ENCODE results near the gene DAB2. TPM values are rescaled to one million over a fixed set of nuclear protein-coding genes. Genes with fewer than 3 reads are reported as not detected.

DAB2 gene
- total RNA-seq, 2 experiments from 2014 or later, result not detected

DNA sequence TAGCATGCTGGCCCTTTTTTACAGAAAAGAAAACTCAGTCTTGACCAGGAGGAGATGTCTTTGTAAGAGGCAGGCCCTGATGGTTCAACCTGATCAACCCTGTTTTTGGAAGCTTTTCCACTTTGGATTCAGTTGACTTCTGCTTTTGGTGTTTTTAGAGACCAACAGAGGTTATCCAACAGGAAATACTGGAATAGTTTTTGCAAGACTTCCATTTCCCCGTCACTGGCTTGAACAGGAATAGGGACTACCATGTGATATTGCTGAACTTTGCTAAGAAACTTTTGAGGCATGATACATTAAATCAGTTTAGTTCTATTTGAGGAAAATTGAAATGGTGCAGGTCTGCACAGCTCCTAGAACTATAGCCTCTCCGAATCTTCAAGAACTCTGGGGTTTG, 17.1 kb upstream of the DAB2 start:
- H3K27me3 Mint-ChIP-seq, result peaks cover 20% of the 10 kb centered on the region
- H3K9me3 Mint-ChIP-seq (ENCODE audit: low read depth), result no peaks in the 10 kb centered on the region
- no peaks in the 10 kb centered on the region for H3K36me3 Mint-ChIP-seq
- ATAC-seq (no peak), DNase-seq (no peak)
- no peak overlapping the region for H3K4me3 Mint-ChIP-seq
- no peak overlapping the region for H3K27ac Mint-ChIP-seq
- H3K4me1 Mint-ChIP-seq, result peaks cover 4% of the 10 kb centered on the region
- CTCF ChIA-PET, result no interaction called here

DNA sequence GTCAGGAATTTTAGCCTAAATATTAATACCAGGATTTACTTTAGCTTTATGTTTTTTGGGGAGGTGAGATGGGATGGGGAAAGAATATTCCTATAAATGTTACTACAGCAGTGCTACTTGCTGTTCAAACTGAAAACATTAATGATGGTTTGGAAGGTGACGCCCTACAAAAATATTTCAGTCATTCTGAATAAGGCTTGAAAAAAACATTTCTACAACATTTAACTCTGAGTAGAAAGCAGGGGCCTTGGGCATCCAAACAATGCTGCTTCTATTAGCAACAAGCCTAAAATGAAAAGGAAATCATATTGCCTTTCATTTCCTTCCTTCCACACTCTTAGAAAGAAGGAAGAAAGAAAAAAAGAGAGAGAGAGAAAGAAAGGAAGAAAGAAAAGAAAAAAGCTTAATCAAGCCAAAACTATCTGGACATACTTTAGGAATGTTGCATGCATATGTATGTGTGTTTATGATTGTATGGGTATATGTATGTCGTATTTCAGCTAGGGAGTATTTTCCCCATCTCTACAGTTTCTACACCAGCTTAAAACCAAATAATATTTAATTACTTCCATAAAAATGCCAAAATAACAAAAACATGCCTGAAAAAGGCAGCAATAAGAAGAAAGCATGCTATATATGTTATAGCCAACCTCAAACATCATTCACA, 16.3 kb upstream of the DAB2 start:
- H3K4me3 Mint-ChIP-seq, result no peak overlapping the region
- DNase-seq, result no peak
- no peak overlapping the region for H3K27ac Mint-ChIP-seq
- no peak for ATAC-seq
- H3K9me3 Mint-ChIP-seq (ENCODE audit: low read depth), result no peaks in the 10 kb centered on the region
- no peaks in the 10 kb centered on the region for H3K36me3 Mint-ChIP-seq
- CTCF ChIA-PET, result interaction anchor here (0.8 kb wide), 1 partner anchor 31 kb away, joined by 3 read pairs; no protein-coding TSS in a partner anchor
- H3K4me1 Mint-ChIP-seq, result peaks cover 4% of the 10 kb centered on the region
- peaks cover 17% of the 10 kb centered on the region for H3K27me3 Mint-ChIP-seq

GRCh38 chr5:39440192-39440957, 15.6 kb upstream of the DAB2 start:
- no peak for ATAC-seq
- CTCF ChIA-PET, result interaction anchor here (0.8 kb wide), 1 partner anchor 32 kb away, joined by 3 read pairs; no protein-coding TSS in a partner anchor
- Mint-ChIP-seq H3K4me1 (peaks cover 4% of the 10 kb centered on the region), H3K27me3 (peaks cover 16% of the 10 kb centered on the region), H3K36me3 (no peaks in the 10 kb centered on the region), H3K27ac (no peak overlapping the region), H3K9me3 (ENCODE audit: low read depth) (no peaks in the 10 kb centered on the region), H3K4me3 (no peak overlapping the region)
- DNase-seq, result no peak

DNA sequence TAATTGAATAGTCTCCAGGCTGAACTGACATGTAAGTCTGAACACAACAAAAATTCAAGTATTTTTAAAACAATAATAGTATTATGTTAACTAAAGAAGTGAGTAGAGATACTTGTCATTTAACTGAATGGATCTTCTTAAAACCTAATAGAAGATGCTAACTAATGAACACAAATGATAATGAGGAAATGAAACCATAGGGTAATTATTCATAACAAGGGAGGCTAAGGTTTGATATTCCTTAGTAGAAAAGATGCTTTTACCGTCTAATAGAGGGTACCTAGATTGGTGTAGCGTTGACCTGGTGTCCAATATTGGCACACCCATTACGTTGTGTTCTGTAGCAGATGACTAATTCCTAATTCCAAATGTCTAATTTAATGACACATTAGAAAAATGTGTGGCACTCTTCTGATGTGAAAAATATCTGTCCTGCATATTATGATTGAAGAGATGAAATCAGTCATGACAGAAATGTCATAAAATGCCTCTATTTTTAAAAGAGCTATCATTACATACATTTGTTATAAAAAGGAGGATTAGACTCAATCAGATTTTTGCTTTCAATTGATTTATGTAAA, 14.9 kb upstream of the DAB2 start:
- ATAC-seq, result no peak
- H3K27me3 Mint-ChIP-seq, result peaks cover 16% of the 10 kb centered on the region
- no peaks in the 10 kb centered on the region for H3K36me3 Mint-ChIP-seq
- no peak overlapping the region for H3K27ac Mint-ChIP-seq
- no peaks in the 10 kb centered on the region for H3K9me3 Mint-ChIP-seq (ENCODE audit: low read depth)
- no peak for DNase-seq
- no peak overlapping the region for H3K4me3 Mint-ChIP-seq
- H3K4me1 Mint-ChIP-seq, result peaks cover 4% of the 10 kb centered on the region
- CTCF ChIA-PET, result no interaction called here

DNA sequence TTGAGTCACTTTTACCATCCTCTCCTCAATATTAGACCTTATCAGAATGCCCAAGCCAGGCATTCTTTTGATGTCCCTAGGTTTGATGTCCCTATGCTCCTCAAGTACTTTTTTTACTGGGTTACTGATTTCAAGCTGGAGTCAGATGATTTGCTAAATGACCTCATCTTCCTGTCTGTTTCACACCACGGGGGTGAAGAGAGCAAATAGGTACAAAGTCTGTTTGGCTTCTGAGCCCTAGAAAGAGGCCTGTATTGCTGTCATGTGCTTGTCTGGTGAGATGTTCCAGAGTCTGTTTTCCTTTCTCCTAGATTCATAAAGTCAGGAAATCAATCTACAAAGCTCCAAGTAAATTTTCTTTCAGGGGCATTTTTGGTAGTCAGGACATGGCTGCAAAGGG, 12.7 kb upstream of the DAB2 start:
- Mint-ChIP-seq H3K4me3 (no peak overlapping the region), H3K9me3 (ENCODE audit: low read depth) (no peaks in the 10 kb centered on the region), H3K4me1 (peaks cover 4% of the 10 kb centered on the region), H3K27me3 (peaks cover 20% of the 10 kb centered on the region), H3K36me3 (no peaks in the 10 kb centered on the region), H3K27ac (no peak overlapping the region)
- ATAC-seq (no peak), DNase-seq (no peak)
- CTCF ChIA-PET, result interaction anchor here (1.3 kb wide), 1 partner anchor 13 kb away, joined by 4 read pairs; the partner anchor contains the start of gene DAB2

GRCh38 chr5:39433848-39434247, 9.1 kb upstream of the DAB2 start:
- H3K27ac Mint-ChIP-seq, result no peak overlapping the region
- no peaks in the 10 kb centered on the region for H3K9me3 Mint-ChIP-seq (ENCODE audit: low read depth)
- ATAC-seq (no peak), DNase-seq (no peak)
- peaks cover 4% of the 10 kb centered on the region for H3K4me1 Mint-ChIP-seq
- H3K4me3 Mint-ChIP-seq, result no peak overlapping the region
- CTCF ChIA-PET, result no interaction called here
- no peaks in the 10 kb centered on the region for H3K36me3 Mint-ChIP-seq
- H3K27me3 Mint-ChIP-seq, result peaks cover 14% of the 10 kb centered on the region

GRCh38 chr5:39432696-39433530, 8.1 kb upstream of the DAB2 start:
- DNase-seq, result no peak
- no peak for ATAC-seq
- Mint-ChIP-seq H3K4me1 (peaks cover 4% of the 10 kb centered on the region), H3K27ac (no peak overlapping the region), H3K4me3 (no peak overlapping the region), H3K27me3 (peaks cover 19% of the 10 kb centered on the region), H3K9me3 (ENCODE audit: low read depth) (no peaks in the 10 kb centered on the region), H3K36me3 (no peaks in the 10 kb centered on the region)
- CTCF ChIA-PET, result no interaction called here

DNA sequence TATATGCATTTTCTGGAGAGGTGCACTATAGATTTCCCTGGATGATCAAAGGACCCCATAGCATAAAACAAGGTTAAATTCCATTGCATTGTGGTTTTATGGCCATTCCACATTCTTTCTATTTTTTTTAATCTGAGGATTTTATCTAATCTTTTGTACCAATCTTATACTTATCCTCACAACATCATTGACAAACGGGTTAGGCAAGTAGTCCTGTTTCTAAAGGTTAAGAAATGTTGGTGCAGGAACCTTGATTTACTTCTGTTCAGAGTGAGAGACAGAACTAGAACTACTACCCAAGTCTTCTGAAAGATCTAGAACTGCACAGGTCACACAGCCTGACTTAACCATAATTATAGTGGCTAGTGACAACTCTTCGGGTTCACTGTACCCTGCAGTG, 5.7 kb upstream of the DAB2 start:
- no peaks in the 10 kb centered on the region for H3K36me3 Mint-ChIP-seq
- ATAC-seq (no peak), DNase-seq (no peak)
- no peaks in the 10 kb centered on the region for H3K4me1 Mint-ChIP-seq
- no peak overlapping the region for H3K4me3 Mint-ChIP-seq
- H3K27me3 Mint-ChIP-seq, result peaks cover 37% of the 10 kb centered on the region
- no peak overlapping the region for H3K27ac Mint-ChIP-seq
- CTCF ChIA-PET, result no interaction called here
- H3K9me3 Mint-ChIP-seq (ENCODE audit: low read depth), result no peaks in the 10 kb centered on the region

- Mint-ChIP-seq H3K4me1 (peaks cover 10% of the 10 kb centered on the region), H3K9me3 (ENCODE audit: low read depth) (no peaks in the 10 kb centered on the region), H3K4me3 (no peak overlapping the region), H3K27me3 (peaks cover 54% of the 10 kb centered on the region), H3K27ac (no peak overlapping the region), H3K36me3 (no peaks in the 10 kb centered on the region)
- CTCF ChIA-PET, result no interaction called here
- DNase-seq (no peak), ATAC-seq (no peak)
Observed at GRCh38 chr5:39428640-39429039, 3.9 kb upstream of the DAB2 start.

DNA sequence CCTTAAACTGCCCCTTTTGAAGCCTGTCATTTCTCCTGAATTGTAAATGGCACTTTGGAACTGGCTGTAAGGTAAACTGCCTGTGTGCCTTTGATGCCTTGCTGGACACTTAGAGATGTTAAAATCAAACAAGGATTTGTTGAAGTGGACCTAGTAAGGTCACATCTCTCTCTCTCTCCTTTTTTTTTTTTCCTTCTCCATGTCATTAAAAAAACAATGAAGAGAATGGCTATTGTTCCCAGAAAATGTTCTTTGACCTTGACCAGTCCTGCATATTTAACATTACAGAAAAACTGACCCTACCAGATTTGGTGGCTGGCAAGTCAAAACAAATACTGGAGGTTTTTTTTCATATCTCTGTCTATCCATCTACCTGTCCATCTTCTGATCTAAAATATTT, 2.9 kb upstream of the DAB2 start:
- H3K27me3 Mint-ChIP-seq, result peaks cover 60% of the 10 kb centered on the region
- H3K4me3 Mint-ChIP-seq, result no peak overlapping the region
- peaks cover 10% of the 10 kb centered on the region for H3K4me1 Mint-ChIP-seq
- CTCF ChIA-PET, result no interaction called here
- DNase-seq, result no peak
- H3K27ac Mint-ChIP-seq, result no peak overlapping the region
- ATAC-seq, result no peak
- H3K36me3 Mint-ChIP-seq, result no peaks in the 10 kb centered on the region
- H3K9me3 Mint-ChIP-seq (ENCODE audit: low read depth), result no peaks in the 10 kb centered on the region

GRCh38 chr5:39427229-39427628, 2.4 kb upstream of the DAB2 start:
- DNase-seq, result no peak
- H3K4me3 Mint-ChIP-seq, result no peak overlapping the region
- CTCF ChIA-PET, result no interaction called here
- peaks cover 64% of the 10 kb centered on the region for H3K27me3 Mint-ChIP-seq
- no peak for ATAC-seq
- no peaks in the 10 kb centered on the region for H3K9me3 Mint-ChIP-seq (ENCODE audit: low read depth)
- H3K36me3 Mint-ChIP-seq, result no peaks in the 10 kb centered on the region
- H3K27ac Mint-ChIP-seq, result no peak overlapping the region
- peaks cover 10% of the 10 kb centered on the region for H3K4me1 Mint-ChIP-seq

DNA sequence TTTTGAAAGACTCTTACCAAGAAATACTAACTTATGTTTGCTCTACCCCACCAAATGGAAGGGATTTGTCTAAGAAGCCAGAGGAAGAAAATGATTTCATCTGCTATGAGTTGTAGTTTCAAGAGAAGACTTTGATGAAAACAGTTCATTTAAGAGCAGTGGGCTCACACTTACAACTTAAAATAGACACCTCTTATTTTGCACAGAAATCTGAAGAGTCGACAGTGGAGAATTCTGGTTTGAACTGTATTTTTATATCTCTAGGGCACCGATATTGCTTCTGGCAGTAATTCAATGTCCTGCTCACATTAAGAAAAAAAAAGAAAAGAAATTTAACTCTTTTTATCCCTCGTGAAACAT, 1.9 kb upstream of the DAB2 start:
- no peaks in the 10 kb centered on the region for H3K36me3 Mint-ChIP-seq
- DNase-seq (no peak), ATAC-seq (no peak)
- H3K4me1 Mint-ChIP-seq, result peaks cover 10% of the 10 kb centered on the region
- CTCF ChIA-PET, result no interaction called here
- H3K27ac Mint-ChIP-seq, result no peak overlapping the region
- no peak overlapping the region for H3K4me3 Mint-ChIP-seq
- H3K9me3 Mint-ChIP-seq (ENCODE audit: low read depth), result no peaks in the 10 kb centered on the region
- H3K27me3 Mint-ChIP-seq, result peaks cover 66% of the 10 kb centered on the region

DNA sequence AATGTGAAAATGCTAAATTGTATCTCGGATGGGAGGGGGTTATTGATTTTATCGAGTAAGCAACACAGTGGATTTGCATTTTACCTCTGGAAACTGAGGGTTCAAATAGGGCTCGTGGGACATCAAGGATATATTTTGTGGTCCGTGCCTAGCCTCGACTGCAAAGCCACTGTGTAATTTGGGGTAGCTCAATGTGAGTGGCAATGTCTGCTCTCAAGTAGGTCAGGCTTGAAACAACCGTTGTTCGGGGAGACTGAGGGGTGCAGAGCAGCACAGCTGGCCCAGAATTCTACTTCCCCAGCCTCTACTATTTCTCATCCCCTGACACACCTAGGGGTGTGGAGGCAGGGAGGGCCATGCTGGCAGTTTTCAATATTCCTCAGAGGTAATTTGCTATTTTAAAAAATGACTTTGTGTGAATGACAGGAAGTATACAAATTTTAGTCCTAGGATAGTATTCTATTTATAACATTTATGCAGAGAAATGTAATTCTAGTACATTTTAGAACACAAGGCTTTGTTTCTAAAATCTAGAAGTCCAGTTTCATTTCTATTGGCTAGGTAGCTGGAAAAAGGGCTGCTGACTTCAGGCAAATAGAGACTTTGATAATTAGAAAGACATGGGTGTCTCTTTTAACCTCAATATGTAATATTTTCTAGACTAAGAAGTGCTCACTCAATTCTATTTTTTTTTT, 1.4 kb upstream of the DAB2 start:
- no peak for ATAC-seq
- Mint-ChIP-seq H3K9me3 (ENCODE audit: low read depth) (no peaks in the 10 kb centered on the region), H3K27me3 (peaks cover 66% of the 10 kb centered on the region), H3K4me1 (peaks cover 10% of the 10 kb centered on the region), H3K27ac (no peak overlapping the region), H3K4me3 (no peak overlapping the region), H3K36me3 (no peaks in the 10 kb centered on the region)
- no peak for DNase-seq
- CTCF ChIA-PET, result no interaction called here
